Neural cell (in vitro differentiated cells): ENCODE data around the gene CCDC182. TPM values are rescaled to one million over a fixed set of nuclear protein-coding genes. Genes with fewer than 3 reads are reported as not detected.

ENCODE experiments used
- H2AFZ ChIP-seq: fragments of 200-600, 300-800 bp; sonication (generic), shearing (Covaris generic); 2 replicates; pipeline ENCODE4 v1.6.0; 2014; ENCODE audit warnings: low read depth, mild to moderate bottlenecking, antibody characterized with exemption, low read length, moderate library complexity
- H3F3A ChIP-seq: fragments of 200-600 bp; shearing (Covaris generic); 2 replicates; pipeline ENCODE4 v1.6.1; 2016; ENCODE audit warnings: mild to moderate bottlenecking, moderate library complexity, mixed read lengths, antibody characterized with exemption, low read length; ENCODE audit not compliant: insufficient read depth, poor library complexity, severe bottlenecking
- H3K27ac ChIP-seq: fragments of 200-600, 300-800 bp; sonication (generic), shearing (Covaris generic); 2 replicates; pipeline ENCODE4 v1.5.1; 2014; ENCODE audit warnings: mild to moderate bottlenecking, low read length, moderate library complexity
- H3K27me3 ChIP-seq: fragments of 300-800, 200-600 bp; sonication (generic), shearing (Covaris generic); 2 replicates; pipeline ENCODE4 v1.6.0; 2014; ENCODE audit warnings: mild to moderate bottlenecking, low read depth, low read length, moderate library complexity; ENCODE audit not compliant: insufficient read depth
- H3K36me3 ChIP-seq: fragments of 300-800, 200-600 bp; sonication (generic), shearing (Covaris generic); 2 replicates; pipeline ENCODE4 v1.5.1; 2014; ENCODE audit warnings: mild to moderate bottlenecking, antibody characterized with exemption, low read length, moderate library complexity; ENCODE audit not compliant: insufficient read depth
- H3K4me2 ChIP-seq: fragments of 300-800, 200-600 bp; sonication (generic), shearing (Covaris generic); 2 replicates; pipeline ENCODE4 v1.6.0; 2014; ENCODE audit warnings: mild to moderate bottlenecking, low read length
- H3K4me3 ChIP-seq: fragments of 300-800, 200-600 bp; sonication (generic), shearing (Covaris generic); 2 replicates; pipeline ENCODE4 v1.5.1; 2014; ENCODE audit warnings: mild to moderate bottlenecking, low read length, moderate library complexity
- H3K79me2 ChIP-seq: fragments of 200-600 bp; shearing (Covaris generic); replicated peaks from 2 replicates; pipeline ENCODE4 v1.6.0; 2014; ENCODE audit warnings: mild to moderate bottlenecking, low read length, moderate library complexity; ENCODE audit not compliant: insufficient read depth
- H3K9ac ChIP-seq: fragments of 300-800, 200-600 bp; sonication (generic), shearing (Covaris generic); 2 replicates; pipeline ENCODE4 v1.6.1; 2016; ENCODE audit warnings: mild to moderate bottlenecking, low read length, mixed read lengths
- H3K9me2 ChIP-seq: fragments of 200-600 bp; shearing (Covaris generic); 2 replicates; pipeline ENCODE4 v1.6.1; 2016; ENCODE audit warnings: mild to moderate bottlenecking, low read length, mixed read lengths; ENCODE audit not compliant: insufficient read depth
- H3K9me3 ChIP-seq: fragments of 200-600, 300-800 bp; sonication (generic), shearing (Covaris generic); 2 replicates; pipeline ENCODE4 v1.6.1; 2016; ENCODE audit warnings: mild to moderate bottlenecking, mixed run types, low read length, moderate library complexity, mixed read lengths
- H4K20me1 ChIP-seq: fragments of 200-600 bp; shearing (Covaris generic); 2 replicates; pipeline ENCODE4 v1.6.1; 2016; ENCODE audit warnings: mild to moderate bottlenecking, mixed run types; ENCODE audit not compliant: insufficient read depth
- CTCF ChIP-seq: fragments of 450-650 bp; IDR thresholded peaks from 2 replicates; pipeline ENCODE4 v1.5.1; 2014; ENCODE audit warnings: antibody characterized with exemption, mild to moderate bottlenecking, moderate library complexity; ENCODE audit not compliant: poor library complexity, severe bottlenecking
- EP300 ChIP-seq: fragments of 450-650 bp; conservative IDR thresholded peaks from 2 replicates; pipeline ENCODE4 v1.6.1; 2014; ENCODE audit warnings: antibody characterized with exemption, mild to moderate bottlenecking, moderate library complexity; ENCODE audit not compliant: poor library complexity, severe bottlenecking
- EZH2 ChIP-seq: fragments of 200-600, 300-800 bp; shearing (Covaris generic), sonication (generic); IDR thresholded peaks from 2 replicates; pipeline ENCODE4 v1.6.1; 2014; ENCODE audit warnings: antibody characterized with exemption, low read length, borderline replicate concordance, mild to moderate bottlenecking; ENCODE audit not compliant: insufficient read depth, poor library complexity, severe bottlenecking
- MXI1 ChIP-seq: fragments of 450-650 bp; conservative IDR thresholded peaks from 2 replicates; pipeline ENCODE4 v1.6.1; 2014; ENCODE audit warnings: antibody characterized with exemption, mild to moderate bottlenecking; ENCODE audit not compliant: poor library complexity, severe bottlenecking
- POLR2AphosphoS5 ChIP-seq: IDR thresholded peaks from 2 replicates; pipeline ENCODE4 v1.6.1; 2012
- RAD21 ChIP-seq: fragments of 450-650 bp; conservative IDR thresholded peaks from 2 replicates; pipeline ENCODE4 v1.6.1; 2014; ENCODE audit warnings: antibody characterized with exemption, mild to moderate bottlenecking, moderate library complexity
- SMC3 ChIP-seq: fragments of 450-650 bp; conservative IDR thresholded peaks from 2 replicates; pipeline ENCODE4 v1.6.1; 2014; ENCODE audit warnings: antibody characterized with exemption, mild to moderate bottlenecking, moderate library complexity; ENCODE audit not compliant: poor library complexity
- TAF1 ChIP-seq: IDR thresholded peaks from 2 replicates; pipeline ENCODE4 v1.6.1; 2012; ENCODE audit warnings: low read depth
- polyA plus RNA-seq: library from polyadenylated mRNA; depleted of rRNA; stranded (reverse); fragments of >200 nt; gene quantifications from 2 replicates; pipeline ENCODE4 v1.2.3, GENCODE V29; 2014
- TF ChIP-seq, protein P1 (sequence below): IDR thresholded peaks from 2 replicates; pipeline ENCODE4 v1.6.1; 2012; ENCODE audit warnings: borderline replicate concordance

CCDC182 gene
- polyA plus RNA-seq, 1 donor from 2014 or later, result not detected

- no peak for TF ChIP-seq POLR2AphosphoS5
- no peak for TF ChIP-seq MXI1
- no peak for TF ChIP-seq CTCF
- TF ChIP-seq, protein P1, sequence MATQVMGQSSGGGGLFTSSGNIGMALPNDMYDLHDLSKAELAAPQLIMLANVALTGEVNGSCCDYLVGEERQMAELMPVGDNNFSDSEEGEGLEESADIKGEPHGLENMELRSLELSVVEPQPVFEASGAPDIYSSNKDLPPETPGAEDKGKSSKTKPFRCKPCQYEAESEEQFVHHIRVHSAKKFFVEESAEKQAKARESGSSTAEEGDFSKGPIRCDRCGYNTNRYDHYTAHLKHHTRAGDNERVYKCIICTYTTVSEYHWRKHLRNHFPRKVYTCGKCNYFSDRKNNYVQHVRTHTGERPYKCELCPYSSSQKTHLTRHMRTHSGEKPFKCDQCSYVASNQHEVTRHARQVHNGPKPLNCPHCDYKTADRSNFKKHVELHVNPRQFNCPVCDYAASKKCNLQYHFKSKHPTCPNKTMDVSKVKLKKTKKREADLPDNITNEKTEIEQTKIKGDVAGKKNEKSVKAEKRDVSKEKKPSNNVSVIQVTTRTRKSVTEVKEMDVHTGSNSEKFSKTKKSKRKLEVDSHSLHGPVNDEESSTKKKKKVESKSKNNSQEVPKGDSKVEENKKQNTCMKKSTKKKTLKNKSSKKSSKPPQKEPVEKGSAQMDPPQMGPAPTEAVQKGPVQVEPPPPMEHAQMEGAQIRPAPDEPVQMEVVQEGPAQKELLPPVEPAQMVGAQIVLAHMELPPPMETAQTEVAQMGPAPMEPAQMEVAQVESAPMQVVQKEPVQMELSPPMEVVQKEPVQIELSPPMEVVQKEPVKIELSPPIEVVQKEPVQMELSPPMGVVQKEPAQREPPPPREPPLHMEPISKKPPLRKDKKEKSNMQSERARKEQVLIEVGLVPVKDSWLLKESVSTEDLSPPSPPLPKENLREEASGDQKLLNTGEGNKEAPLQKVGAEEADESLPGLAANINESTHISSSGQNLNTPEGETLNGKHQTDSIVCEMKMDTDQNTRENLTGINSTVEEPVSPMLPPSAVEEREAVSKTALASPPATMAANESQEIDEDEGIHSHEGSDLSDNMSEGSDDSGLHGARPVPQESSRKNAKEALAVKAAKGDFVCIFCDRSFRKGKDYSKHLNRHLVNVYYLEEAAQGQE, result no peak
- TF ChIP-seq EZH2, result no peak
- no peak for TF ChIP-seq RAD21
- TF ChIP-seq TAF1, result no peak
- TF ChIP-seq SMC3, result no peak
- TF ChIP-seq EP300, result no peak
- Histone ChIP-seq H3K27ac (no peak overlapping the region), H3K4me3 (no peak overlapping the region), H2AFZ (no peak overlapping the region), H3K4me2 (no peak overlapping the region), H3F3A (no peaks in the 10 kb centered on the region), H3K79me2 (no peaks in the 10 kb centered on the region), H4K20me1 (no peaks in the 10 kb centered on the region), H3K36me3 (no peaks in the 10 kb centered on the region), H3K9me3 (no peaks in the 10 kb centered on the region), H3K9ac (no peak overlapping the region), H3K9me2 (no peaks in the 10 kb centered on the region), H3K27me3 (no peaks in the 10 kb centered on the region)
Measured at GRCh38 chr17:57737450-57737849, 7.6 kb downstream of the CCDC182 start.

DNA sequence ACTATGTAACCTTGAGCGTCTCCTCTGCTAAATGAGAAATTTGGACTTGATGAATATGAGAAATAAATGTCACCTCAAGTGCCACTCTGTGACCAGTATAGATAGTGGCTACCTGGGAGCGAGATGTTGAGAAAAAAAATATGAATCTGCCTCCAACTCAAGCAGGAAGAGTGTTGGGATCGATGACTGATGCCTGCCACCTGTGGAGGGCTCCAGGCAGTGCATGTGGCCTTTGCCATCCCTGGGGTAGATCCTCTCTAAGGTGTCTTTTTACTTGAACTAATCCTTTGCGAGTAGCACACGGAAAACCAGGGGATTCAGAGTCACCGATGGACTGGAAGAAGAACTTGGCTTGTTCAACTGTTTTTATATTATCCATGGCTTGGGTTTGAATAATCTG lies 9.4 kb downstream of the CCDC182 start:
- H4K20me1 ChIP-seq, result no peaks in the 10 kb centered on the region
- H3K27me3 ChIP-seq, result no peaks in the 10 kb centered on the region
- no peak overlapping the region for H3K4me3 ChIP-seq
- H3K79me2 ChIP-seq, result no peaks in the 10 kb centered on the region
- H3K9me3 ChIP-seq, result no peaks in the 10 kb centered on the region
- TF ChIP-seq SMC3 (no peak), EZH2 (no peak), EP300 (no peak), RAD21 (no peak), TAF1 (no peak), MXI1 (no peak), POLR2AphosphoS5 (no peak), CTCF (no peak)
- TF ChIP-seq, protein P1, result no peak
- H3F3A ChIP-seq, result no peaks in the 10 kb centered on the region
- no peaks in the 10 kb centered on the region for H3K9me2 ChIP-seq
- H3K36me3 ChIP-seq, result no peaks in the 10 kb centered on the region
- no peak overlapping the region for H3K9ac ChIP-seq
- no peak overlapping the region for H3K27ac ChIP-seq
- no peak overlapping the region for H2AFZ ChIP-seq
- no peak overlapping the region for H3K4me2 ChIP-seq
